Effector CD8-positive, alpha-beta T cell (primary cell): ENCODE results near the gene SF3A1.
A peak's percentile ranks its signal among the peaks of the same experiment; 100 is the strongest.

Source experiments
- DNase-seq: peaks from one replicate; lab custom pipeline; 2025; lab: John Stamatoyannopoulos, UW

Gene SF3A1

DNA sequence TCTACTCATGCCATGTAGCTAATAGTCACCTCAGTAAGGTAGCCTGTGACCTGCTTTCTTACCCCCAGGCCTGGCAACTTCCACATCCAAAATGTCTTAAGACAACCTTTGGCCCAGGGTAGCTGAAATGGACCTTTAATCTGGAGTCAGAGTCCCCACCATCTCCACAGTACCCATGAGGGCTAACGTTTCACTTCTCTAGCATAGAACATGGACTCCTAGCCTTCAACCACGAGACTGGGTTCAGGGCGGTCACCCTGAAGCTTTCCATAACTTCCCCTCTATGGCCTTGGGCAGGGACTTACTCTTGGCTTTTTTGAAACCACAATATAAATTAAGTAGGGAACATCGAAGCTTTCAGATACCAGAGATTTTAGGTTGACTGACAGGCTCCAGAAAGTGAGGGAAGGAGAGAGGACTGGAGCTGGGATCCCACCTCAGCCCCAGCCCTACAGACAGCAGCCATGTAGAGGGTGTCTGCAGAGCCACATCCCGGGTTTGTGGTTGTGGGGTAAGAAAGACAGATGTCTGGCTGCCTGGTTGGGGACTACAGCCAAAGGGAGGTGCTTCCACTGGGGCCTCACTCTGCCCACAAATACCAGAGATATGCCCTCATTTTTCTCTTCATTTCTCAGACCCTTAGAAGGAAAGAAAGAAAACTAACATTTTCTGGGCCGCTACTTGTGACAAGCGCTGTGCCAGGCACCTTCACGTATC is 32.5 kb downstream of the SF3A1 start:
- DNase-seq: no peak

DNA sequence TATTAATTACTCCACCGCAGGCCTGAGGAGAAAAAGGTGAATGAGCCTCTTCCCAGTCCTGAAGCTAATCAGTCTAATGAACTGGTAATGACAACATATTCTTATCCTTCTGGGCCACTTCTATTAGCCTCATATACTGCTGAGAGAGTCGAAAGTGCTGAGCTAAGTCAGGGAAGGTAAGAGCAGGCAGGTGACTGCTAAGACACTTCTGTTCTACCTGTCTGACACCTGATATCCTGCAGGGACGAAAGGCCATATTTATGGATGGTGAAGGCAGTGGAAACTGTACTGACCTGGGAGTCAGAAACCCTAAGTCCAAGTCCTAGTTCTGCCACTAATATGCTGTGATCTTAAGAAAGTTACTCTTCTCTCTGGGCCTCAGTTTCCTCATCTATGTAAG is 33.4 kb downstream of the SF3A1 start:
- DNase-seq: no peak

GRCh38 chr22:30321461-30321860 is 35.2 kb downstream of the SF3A1 start:
- no peak for DNase-seq

GRCh38 chr22:30320021-30320556 is 36.6 kb downstream of the SF3A1 start:
- DNase-seq: no peak

DNA sequence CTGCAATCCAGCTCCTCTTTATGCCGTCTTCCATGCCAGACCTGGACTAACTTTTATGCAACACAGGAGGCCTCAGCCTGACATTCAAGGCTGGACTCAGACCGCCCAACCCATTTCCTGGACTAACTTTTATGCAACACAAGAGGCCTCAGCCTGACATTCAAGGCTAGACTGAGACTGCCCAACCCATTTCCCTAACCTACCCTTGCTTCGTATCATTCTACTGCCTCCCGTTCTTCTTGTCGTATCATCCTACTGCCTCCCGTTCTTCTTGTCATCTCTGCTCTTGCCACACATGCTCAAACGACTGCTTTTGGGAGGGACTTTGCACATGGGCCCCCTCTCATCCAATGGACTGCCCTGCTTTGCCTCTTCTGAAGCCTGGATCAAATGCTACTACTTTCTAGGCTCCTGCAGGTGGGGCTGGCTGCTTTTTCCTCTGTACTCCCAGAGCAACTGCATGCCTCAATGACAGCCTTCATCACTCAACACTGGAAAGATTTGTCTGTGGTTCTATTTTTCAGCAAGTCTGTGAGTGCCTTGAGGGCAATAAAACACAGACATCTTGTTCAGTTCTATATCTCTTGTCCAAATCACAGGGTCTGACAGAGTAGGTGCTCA is 37.8 kb downstream of the SF3A1 start:
- no peak for DNase-seq

GRCh38 chr22:30317778-30318177 is 38.9 kb downstream of the SF3A1 start:
- DNase-seq: no peak

- no peak for DNase-seq
These were observed 40.6 kb downstream of the SF3A1 start for GRCh38 chr22:30315962-30316576.

DNA sequence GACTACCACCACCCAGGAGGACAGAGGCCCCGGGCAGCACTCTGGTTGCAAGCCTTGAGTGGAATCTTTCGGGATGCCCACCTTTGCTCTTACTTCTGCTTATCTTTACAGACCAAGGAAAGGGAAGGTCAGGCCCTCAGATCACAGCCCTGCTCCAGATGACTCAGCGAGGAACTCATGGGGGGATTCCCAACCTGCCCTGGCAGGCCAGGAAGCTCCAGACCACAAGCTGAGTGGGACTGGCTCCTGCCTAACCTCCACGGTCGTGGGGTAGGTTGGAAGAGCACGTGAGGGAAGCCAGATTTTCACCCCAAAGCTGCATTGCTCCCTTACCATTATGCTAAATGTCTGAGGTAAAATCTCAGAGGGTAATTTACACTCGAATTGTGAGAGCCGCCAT is 41.8 kb downstream of the SF3A1 start:
- peak; percentile 20 for DNase-seq

- DNase-seq: no peak
These were observed 42.9 kb downstream of the SF3A1 start for GRCh38 chr22:30313527-30314363.

DNA sequence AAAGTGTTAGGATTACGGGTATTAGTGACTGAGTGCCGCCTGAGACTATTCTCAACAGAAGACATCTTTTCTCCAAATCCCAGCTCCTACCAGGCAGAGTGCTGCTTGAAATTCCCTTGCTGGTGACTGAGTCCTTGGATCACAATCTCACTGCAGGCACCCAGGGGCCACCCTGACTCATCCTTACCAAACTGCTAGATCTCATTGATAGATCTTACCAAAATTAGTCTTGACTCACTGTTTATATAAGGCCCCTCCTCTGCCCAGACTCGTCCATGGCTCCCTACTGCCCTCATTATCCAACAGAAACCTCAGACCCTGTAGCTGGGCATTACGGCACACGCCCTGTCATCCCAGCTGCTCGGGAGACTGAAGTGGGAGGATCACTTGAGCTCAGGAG is 44.6 kb downstream of the SF3A1 start:
- DNase-seq: no peak

DNA sequence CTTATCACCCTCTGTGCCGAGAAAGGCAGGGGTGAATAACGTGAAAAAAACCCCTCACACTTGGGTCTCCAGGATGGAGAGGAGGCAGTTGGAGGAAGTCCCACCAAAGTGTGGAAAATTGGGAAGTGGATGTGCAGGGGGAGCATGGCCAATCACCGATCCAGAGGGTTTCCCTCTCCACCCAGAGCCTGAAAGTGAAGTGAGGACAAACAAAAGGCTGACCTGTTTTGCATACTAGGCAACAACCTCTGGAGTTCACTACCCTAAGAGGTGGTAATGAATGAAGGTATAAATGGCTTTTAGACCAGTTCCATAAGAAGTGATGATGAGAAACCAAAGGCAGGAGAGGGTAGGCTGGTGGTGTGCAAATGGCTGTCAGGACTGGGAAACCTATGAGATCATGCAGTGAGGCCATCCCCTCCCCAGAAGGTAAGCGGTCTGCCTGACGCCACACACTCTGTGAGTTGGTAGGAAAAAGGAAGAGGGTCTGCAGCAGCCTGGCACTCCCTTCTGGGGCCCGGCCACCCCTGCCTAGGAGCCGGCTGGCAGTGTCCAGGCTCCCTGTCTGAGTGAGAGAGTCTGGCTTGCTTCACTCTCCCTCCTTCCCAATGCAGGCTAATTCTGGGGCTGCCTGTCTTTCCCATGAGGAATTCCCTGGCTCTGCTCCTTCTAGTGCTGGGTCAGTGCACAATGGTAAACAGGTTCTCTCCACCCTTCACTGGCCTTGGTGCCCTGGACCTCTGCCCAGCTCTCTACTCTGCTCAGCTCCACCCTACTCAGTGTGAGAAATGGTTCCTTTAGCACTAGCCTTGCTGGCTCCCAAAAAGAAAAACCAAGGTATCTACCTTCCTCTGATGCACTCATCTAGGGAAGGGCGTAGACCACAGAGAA is 45.6 kb downstream of the SF3A1 start:
- DNase-seq: no peak

- DNase-seq: no peak
These were observed 46.5 kb downstream of the SF3A1 start for GRCh38 chr22:30309951-30310741.

GRCh38 chr22:30308518-30309230 is 48.0 kb downstream of the SF3A1 start:
- DNase-seq: no peak

DNA sequence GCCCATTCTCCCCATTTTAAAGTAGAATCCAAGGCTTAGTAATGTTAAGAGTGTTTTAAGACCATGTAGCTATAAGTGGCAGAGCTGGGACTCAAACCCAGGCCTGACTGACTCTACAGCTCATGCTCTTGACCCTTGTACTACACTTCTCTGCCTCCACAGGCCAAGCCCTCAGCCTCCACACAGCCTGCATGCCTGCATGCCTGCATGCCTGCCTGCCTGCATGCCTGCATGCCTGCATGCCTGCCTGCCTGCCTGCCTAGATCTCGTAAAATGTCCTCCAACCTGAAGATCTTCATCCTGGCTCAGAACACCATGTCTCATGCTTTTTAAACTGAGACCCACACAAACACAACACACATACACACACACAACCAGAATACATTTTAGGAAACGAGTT is 48.6 kb downstream of the SF3A1 start:
- no peak for DNase-seq

DNA sequence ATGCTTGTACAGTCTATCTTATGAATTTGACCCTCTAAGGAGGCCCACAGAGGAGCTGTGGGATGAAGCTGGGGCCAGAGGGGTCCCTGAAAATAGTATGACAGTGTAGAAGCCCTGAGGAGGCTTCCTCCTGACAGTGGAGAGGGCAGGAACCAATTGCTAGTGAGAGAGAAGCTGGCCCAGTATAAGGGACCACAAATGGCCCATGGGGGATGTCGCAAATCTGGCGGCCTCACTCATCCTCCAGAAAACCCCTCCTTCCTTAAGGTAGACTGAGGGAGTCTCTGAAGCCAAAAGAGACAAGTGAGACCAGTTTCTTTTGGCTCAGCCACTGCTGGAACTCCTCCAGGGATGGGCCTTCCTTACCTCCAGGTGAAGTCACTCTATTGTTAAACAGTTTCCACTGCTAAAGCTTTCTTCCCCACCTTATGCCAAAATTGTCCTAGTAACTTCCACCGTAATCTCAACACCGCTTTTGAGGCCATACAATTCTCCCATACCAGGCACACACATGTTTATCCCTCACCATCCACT is 49.6 kb downstream of the SF3A1 start:
- no peak for DNase-seq

DNA sequence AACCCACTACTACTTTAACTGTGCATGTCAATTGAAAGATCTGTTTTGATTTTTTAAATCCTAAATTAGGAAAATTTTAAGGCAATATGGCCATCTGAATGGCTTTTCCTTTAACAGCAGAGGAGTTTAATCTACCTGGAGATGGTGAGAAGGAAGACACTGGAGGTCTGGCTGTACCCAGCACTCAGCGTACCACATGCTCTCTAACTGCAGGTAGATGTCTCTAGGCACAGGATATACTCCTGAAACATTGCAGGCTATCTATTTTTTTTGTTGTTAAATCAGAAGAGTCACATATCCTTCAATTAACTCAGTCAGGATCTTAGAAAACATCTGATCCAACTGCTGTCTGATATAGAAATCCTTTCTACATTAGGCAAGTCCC is 50.1 kb downstream of the SF3A1 start:
- DNase-seq: no peak

DNA sequence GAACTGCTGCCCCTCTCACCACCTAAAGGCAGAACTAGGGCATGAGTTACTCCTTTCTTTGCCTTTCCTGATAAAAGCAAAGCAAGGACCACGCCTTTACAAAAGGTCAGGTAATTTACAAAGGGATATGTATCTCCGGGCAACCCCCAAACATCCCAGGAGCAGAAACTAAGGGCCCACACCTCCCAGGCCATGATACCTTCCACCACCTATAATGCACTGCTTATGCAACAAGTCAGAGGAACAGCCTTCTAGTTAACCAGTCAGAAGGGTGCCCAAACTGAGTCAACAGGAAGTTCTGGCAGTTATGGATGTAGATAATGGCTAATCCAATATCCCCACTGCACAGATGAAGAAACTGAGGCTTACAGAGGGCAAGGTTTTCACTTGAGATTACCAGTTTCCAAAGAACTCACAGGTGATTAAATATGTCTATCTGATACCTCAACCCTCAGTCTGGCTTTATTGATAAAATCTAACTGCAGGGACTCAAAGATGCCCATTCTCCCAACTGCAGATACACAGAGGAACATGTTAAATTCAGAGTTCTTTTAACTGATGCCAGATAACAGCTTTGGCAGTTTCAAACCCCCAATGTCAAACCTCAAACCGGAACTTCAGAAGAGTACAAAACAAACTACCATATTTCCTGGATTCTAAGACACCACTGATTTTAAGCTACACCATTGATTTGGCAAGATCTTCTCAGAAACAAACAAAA is 50.6 kb downstream of the SF3A1 start:
- no peak for DNase-seq

DNA sequence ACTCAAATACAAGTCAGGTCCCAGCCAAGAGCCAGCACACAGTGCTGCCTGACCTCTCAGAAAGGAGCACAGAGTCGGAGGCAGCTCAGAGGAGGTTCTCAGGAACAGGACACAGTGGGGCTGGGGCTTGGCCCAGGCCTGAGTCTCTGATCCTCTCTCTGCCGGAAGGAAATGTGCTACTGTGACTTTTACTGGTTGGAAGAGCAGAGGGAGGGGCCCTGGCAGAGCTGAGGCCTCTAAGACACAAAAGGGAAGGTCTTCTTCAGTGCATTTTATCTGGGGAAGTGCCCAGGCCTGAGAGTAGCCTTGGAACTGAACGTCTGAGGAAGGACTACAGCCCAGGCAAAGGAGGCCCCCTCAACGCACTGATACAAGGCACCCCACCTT is 51.2 kb downstream of the SF3A1 start:
- no peak for DNase-seq
